MCF 10A (cell line): ENCODE results near the gene PGAM2. TPM values are rescaled to one million over a fixed set of nuclear protein-coding genes. Genes with fewer than 3 reads are reported as not detected.

Experiments used
- BruUV-seq: library from RNA; stranded (reverse); fragments of 400-500 nt; replicated peaks from 2 replicates; lab custom pipeline; 2021; lab: Mats Ljungman, UMichigan
- CTCF ChIA-PET: fragments of 300-600 bp; sonication (Branson Sonifier 250); formaldehyde crosslinking; extraction: SDS; loops from one replicate; lab custom pipeline; 2021; ENCODE audit warnings: antibody characterized with exemption, inconsistent platforms; lab: Yijun Ruan, JAX
- POLR2A ChIA-PET: fragments of 300-600, 350-650 bp; sonication (Branson Sonifier 250); formaldehyde crosslinking; extraction: SDS; loops from one replicate; lab custom pipeline; 2020; ENCODE audit warnings: antibody characterized with exemption, inconsistent platforms; lab: Yijun Ruan, JAX
- DNase-seq: peaks from one replicate; pipeline ENCODE4 v3.0.0-alpha.2; 2018; ENCODE audit not compliant: unreplicated experiment
- H3K27ac Mint-ChIP-seq: one replicate; pipeline ENCODE4 v1.8.0; 2022; ENCODE audit warnings: mild to moderate bottlenecking, low read depth, mixed read lengths; ENCODE audit not compliant: unreplicated experiment
- H3K27me3 Mint-ChIP-seq: one replicate; pipeline ENCODE4 v1.8.0; 2022; ENCODE audit warnings: mixed read lengths; ENCODE audit not compliant: insufficient read depth, unreplicated experiment
- H3K36me3 Mint-ChIP-seq: one replicate; pipeline ENCODE4 v1.8.0; 2022; ENCODE audit warnings: mild to moderate bottlenecking, moderate library complexity, mixed read lengths; ENCODE audit not compliant: insufficient read depth, unreplicated experiment
- H3K4me1 Mint-ChIP-seq: one replicate; pipeline ENCODE4 v1.8.0; 2022; ENCODE audit warnings: mixed read lengths; ENCODE audit not compliant: insufficient read depth, unreplicated experiment
- H3K4me3 Mint-ChIP-seq: one replicate; pipeline ENCODE4 v1.8.0; 2022; ENCODE audit warnings: mild to moderate bottlenecking, moderate library complexity, mixed read lengths; ENCODE audit not compliant: unreplicated experiment
- H3K9me3 Mint-ChIP-seq: one replicate; pipeline ENCODE4 v1.8.0; 2022; ENCODE audit warnings: mixed read lengths; ENCODE audit not compliant: unreplicated experiment
- intact Hi-C: fragments of 100-400 bp; cut with micrococcal nuclease; formaldehyde crosslinking; loops from 2 replicates; pipeline ENCODE4 v1.14.1; 2022
- total RNA-seq: library from RNA; stranded (reverse); gene quantifications from 2 replicates; pipeline ENCODE4 v1.2.3, GENCODE V29; 2022
- TF ChIP-seq, protein P1 (sequence below): fragments of 200-600 bp; IDR thresholded peaks from one replicate; pipeline ENCODE4 v1.8.0; 2022; ENCODE audit warnings: antibody characterized with exemption, mild to moderate bottlenecking; ENCODE audit not compliant: unreplicated experiment

Gene PGAM2
- total RNA-seq, 1 experiment from 2014 or later, result not detected

GRCh38 chr7:44079331-44080021 lies 14.1 kb upstream of the PGAM2 start:
- POLR2A ChIA-PET, result interaction anchor here (0.6 kb wide), 1 partner anchor 122 kb away, joined by 4 read pairs; no protein-coding TSS in a partner anchor
- peaks cover 7% of the 10 kb centered on the region for H3K4me1 Mint-ChIP-seq
- no peaks in the 10 kb centered on the region for H3K27me3 Mint-ChIP-seq
- H3K4me3 Mint-ChIP-seq, result no peak overlapping the region
- TF ChIP-seq, protein P1, sequence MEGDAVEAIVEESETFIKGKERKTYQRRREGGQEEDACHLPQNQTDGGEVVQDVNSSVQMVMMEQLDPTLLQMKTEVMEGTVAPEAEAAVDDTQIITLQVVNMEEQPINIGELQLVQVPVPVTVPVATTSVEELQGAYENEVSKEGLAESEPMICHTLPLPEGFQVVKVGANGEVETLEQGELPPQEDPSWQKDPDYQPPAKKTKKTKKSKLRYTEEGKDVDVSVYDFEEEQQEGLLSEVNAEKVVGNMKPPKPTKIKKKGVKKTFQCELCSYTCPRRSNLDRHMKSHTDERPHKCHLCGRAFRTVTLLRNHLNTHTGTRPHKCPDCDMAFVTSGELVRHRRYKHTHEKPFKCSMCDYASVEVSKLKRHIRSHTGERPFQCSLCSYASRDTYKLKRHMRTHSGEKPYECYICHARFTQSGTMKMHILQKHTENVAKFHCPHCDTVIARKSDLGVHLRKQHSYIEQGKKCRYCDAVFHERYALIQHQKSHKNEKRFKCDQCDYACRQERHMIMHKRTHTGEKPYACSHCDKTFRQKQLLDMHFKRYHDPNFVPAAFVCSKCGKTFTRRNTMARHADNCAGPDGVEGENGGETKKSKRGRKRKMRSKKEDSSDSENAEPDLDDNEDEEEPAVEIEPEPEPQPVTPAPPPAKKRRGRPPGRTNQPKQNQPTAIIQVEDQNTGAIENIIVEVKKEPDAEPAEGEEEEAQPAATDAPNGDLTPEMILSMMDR, result no peak
- no peak for DNase-seq
- H3K27ac Mint-ChIP-seq, result no peak overlapping the region
- peaks cover 35% of the 10 kb centered on the region for H3K36me3 Mint-ChIP-seq
- no peaks in the 10 kb centered on the region for H3K9me3 Mint-ChIP-seq
- intact Hi-C loops, result loop anchor here (5.0 kb wide), 1 partner anchor 43 kb away; the partner anchor contains the start of gene POLD2
- CTCF ChIA-PET, result no interaction called here
- BruUV-seq, result no TSS peak

DNA sequence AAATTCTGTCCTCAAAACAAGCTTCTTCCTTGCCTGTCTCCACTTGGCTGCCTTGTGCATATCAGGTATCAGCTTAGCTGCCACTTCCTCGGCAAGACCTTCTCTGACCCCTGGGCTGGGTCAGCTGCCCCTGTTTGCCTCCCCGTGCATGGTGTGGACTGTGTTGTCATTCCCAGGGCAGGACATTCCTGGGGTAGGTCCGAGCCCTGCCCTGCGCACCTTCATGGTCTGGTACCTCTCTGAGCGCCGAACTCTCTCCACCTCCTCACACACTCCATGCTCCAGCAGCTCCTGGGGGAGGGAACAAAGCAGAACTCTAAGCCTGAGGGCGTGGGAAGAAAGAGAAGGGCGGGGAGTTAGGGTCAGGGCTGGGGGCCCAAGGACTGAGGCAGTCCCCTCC lies 13.2 kb upstream of the PGAM2 start:
- Mint-ChIP-seq H3K27me3 (no peaks in the 10 kb centered on the region), H3K9me3 (no peaks in the 10 kb centered on the region), H3K27ac (no peak overlapping the region), H3K4me3 (no peak overlapping the region), H3K36me3 (peaks cover 39% of the 10 kb centered on the region), H3K4me1 (peaks cover 13% of the 10 kb centered on the region)
- ChIA-PET CTCF (interaction anchor here (0.6 to 1.0 kb wide), 2 partner anchors 117 to 357 kb away, joined by 3 to 4 read pairs; no protein-coding TSS in a partner anchor), POLR2A (interaction anchor here (0.6 kb wide), 1 partner anchor 123 kb away, joined by 4 read pairs; no protein-coding TSS in a partner anchor)
- TF ChIP-seq, protein P1, result no peak
- BruUV-seq, result no TSS peak
- DNase-seq, result no peak
- intact Hi-C loops, result no loop called here

DNA sequence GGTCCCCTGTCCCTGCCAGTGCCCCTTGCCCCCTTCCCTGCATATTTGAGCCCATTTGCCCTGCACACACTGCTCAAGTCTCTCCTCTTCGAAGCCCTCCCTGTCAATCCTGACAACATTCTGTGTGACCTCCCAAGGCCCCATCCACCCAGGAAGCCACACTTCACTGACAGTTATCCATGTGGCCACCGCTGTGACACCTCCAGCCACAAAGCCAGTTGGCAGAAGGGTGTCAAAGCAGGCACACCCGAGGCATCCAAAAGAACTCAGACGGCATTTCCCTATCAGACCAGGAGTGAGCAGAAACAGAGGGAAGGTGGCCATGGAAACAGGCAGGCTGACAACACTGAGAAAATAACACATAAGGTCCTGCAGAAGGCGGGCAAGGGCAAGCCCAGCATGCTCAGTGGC lies 12.3 kb upstream of the PGAM2 start:
- intact Hi-C loops, result no loop called here
- Mint-ChIP-seq H3K4me3 (no peak overlapping the region), H3K27ac (no peak overlapping the region), H3K27me3 (no peaks in the 10 kb centered on the region), H3K9me3 (no peaks in the 10 kb centered on the region), H3K4me1 (peaks cover 21% of the 10 kb centered on the region), H3K36me3 (peaks cover 47% of the 10 kb centered on the region)
- no TSS peak for BruUV-seq
- DNase-seq, result no peak
- TF ChIP-seq, protein P1, result no peak
- ChIA-PET POLR2A (no interaction called here), CTCF (interaction anchor here (1.0 kb wide), 1 partner anchor 118 kb away, joined by 3 read pairs; no protein-coding TSS in a partner anchor)

GRCh38 chr7:44077061-44077460 lies 11.7 kb upstream of the PGAM2 start:
- intact Hi-C loops, result no loop called here

More at GRCh38 chr7:44077061-44077460, 11.7 kb upstream of the PGAM2 start:
- ChIA-PET CTCF (no interaction called here), POLR2A (no interaction called here)
- no TSS peak for BruUV-seq
- Mint-ChIP-seq H3K27ac (no peak overlapping the region), H3K27me3 (no peaks in the 10 kb centered on the region), H3K4me3 (no peak overlapping the region), H3K9me3 (no peaks in the 10 kb centered on the region), H3K4me1 (peaks cover 27% of the 10 kb centered on the region), H3K36me3 (peaks cover 49% of the 10 kb centered on the region)
- TF ChIP-seq, protein P1, result no peak
- no peak for DNase-seq
